ENCODE measurements around the gene GRWD1. TPM values are rescaled to one million over a fixed set of nuclear protein-coding genes. Genes with fewer than 3 reads are reported as not detected.

The GRWD1 gene
- total RNA-seq, 1 donor from 2014 or later = 16.9 TPM

DNA sequence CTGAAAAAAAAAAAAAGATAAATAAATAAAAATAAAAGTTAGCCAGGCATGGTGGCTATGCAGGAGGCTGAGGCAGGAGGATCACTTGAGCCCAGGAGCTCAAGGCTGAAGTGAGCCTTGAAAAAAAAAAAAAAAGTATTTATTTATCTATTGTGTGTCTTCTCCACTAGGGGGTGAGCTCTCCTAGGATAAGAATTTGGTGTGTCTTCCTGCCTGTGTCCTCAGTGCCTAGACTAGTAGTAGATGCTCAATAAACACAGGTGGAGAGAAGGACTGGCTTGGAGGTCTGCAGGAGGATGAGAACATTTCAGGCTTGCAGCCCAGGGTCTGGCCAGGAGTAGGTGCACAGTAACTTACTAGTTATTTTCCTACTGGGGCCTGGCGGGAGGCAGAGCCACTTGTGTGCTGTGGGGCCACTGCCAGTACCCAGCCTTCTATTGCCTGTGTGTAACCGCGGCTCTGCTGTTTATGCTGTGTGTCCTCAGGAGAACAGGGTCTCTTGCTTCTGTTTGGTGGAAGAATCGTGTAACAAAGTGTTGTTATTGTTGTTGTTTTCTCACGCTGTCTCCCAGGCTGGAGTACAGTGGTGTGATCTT lies 60.5 kb downstream of the GRWD1 start:
- no peak for ATAC-seq (ENCODE audit: poor library complexity)
- no peak for DNase-seq
- intact Hi-C loops (cut with DNase I) = loop anchor here (5.0 kb wide), 1 partner anchor 76 kb away; no protein-coding TSS in a partner anchor

Other genes starting within 250 kb of the GRWD1 start
- gene CARD8, start 190.1 kb upstream of the GRWD1 start, total RNA-seq = 27.1 TPM
- gene ZNF114, start 175.9 kb upstream of the GRWD1 start, total RNA-seq = 0.51 TPM
- gene EMP3, start 120.4 kb upstream of the GRWD1 start, total RNA-seq = 41.8 TPM
- gene TMEM143, start 82.0 kb upstream of the GRWD1 start, total RNA-seq = 105 TPM
- not detected for gene SYNGR4, start 81.6 kb upstream of the GRWD1 start, total RNA-seq
- gene KDELR1, start 54.4 kb upstream of the GRWD1 start, total RNA-seq = 69.5 TPM
- gene GRIN2D, start 52.3 kb upstream of the GRWD1 start, total RNA-seq = 0.54 TPM
- 0.24 TPM for gene KCNJ14, start 9.6 kb downstream of the GRWD1 start, total RNA-seq
- 29.8 TPM for gene CYTH2, start 23.4 kb downstream of the GRWD1 start, total RNA-seq
- gene LMTK3, start 65.9 kb downstream of the GRWD1 start, total RNA-seq = 0.70 TPM
- 0.22 TPM for gene SULT2B1, start 106.2 kb downstream of the GRWD1 start, total RNA-seq
- gene SPACA4, start 160.8 kb downstream of the GRWD1 start, total RNA-seq = not detected
- gene FAM83E, start 169.1 kb downstream of the GRWD1 start, total RNA-seq = not detected
- 526 TPM for gene RPL18, start 173.2 kb downstream of the GRWD1 start, total RNA-seq
- 7.6 TPM for gene SPHK2, start 173.5 kb downstream of the GRWD1 start, total RNA-seq
- 14.5 TPM for gene DBP, start 191.4 kb downstream of the GRWD1 start, total RNA-seq
- 7.5 TPM for gene CA11, start 200.2 kb downstream of the GRWD1 start, total RNA-seq
- gene NTN5, start 227.0 kb downstream of the GRWD1 start, total RNA-seq = not detected
- not detected for gene FUT2, start 250.0 kb downstream of the GRWD1 start, total RNA-seq

Data from Right ventricle myocardium superior (tissue), 1 donor.